Caco-2 (cell line): ENCODE results near the gene TMEM97. TPM values are rescaled to one million over a fixed set of nuclear protein-coding genes. Genes with fewer than 3 reads are reported as not detected.

Source experiments
- BruUV-seq: library from RNA; stranded (reverse); fragments of 400-500 nt; replicated peaks from 2 replicates; lab custom pipeline; 2021; lab: Mats Ljungman, UMichigan
- CTCF ChIA-PET: fragments of 300-600 bp; sonication (Branson Sonifier 250); formaldehyde crosslinking; loops from one replicate; lab custom pipeline; 2022; ENCODE audit warnings: antibody characterized with exemption; lab: Charles Lee
- POLR2A ChIA-PET: fragments of 300-600 bp; sonication (Branson Sonifier 250); formaldehyde crosslinking; loops from one replicate; lab custom pipeline; 2022; ENCODE audit warnings: antibody characterized with exemption; lab: Charles Lee
- DNase-seq, 2 experiments: peaks; one replicate each; pipeline versions ENCODE4 v3.0.0 to v3.0.0-alpha.2; 2020 to 2022
- H3K27me3 ChIP-seq: replicated peaks from 2 replicates; pipeline ENCODE4 v1.6.0; 2011; ENCODE audit warnings: low read length; ENCODE audit not compliant: control insufficient read depth, insufficient read depth
- H3K36me3 ChIP-seq: 2 replicates; pipeline ENCODE4 v1.5.1; 2011; ENCODE audit warnings: low read length; ENCODE audit not compliant: control insufficient read depth, insufficient read depth
- H3K4me1 ChIP-seq: fragments of 250-450 bp; sonication (Bioruptor Pico); 2 replicates; pipeline ENCODE4 v1.5.1; 2020; ENCODE audit warnings: mild to moderate bottlenecking
- H3K4me3 ChIP-seq: 2 replicates; pipeline ENCODE4 v1.5.1; 2011; ENCODE audit warnings: low read depth, mild to moderate bottlenecking, control low read depth, low read length
- H3K9me3 ChIP-seq: fragments of 250-450 bp; sonication (Bioruptor Pico); 2 replicates; pipeline ENCODE4 v1.5.1; 2020; ENCODE audit warnings: mild to moderate bottlenecking, moderate library complexity
- H3K27ac Mint-ChIP-seq: one replicate; pipeline ENCODE4 v1.8.0; 2022; ENCODE audit warnings: mixed read lengths; ENCODE audit not compliant: unreplicated experiment
- H3K27me3 Mint-ChIP-seq: one replicate; pipeline ENCODE4 v1.8.0; 2022; ENCODE audit warnings: mixed read lengths; ENCODE audit not compliant: insufficient read depth, unreplicated experiment
- H3K36me3 Mint-ChIP-seq: one replicate; pipeline ENCODE4 v1.8.0; 2022; ENCODE audit warnings: mild to moderate bottlenecking, mixed read lengths; ENCODE audit not compliant: insufficient read depth, unreplicated experiment
- H3K4me1 Mint-ChIP-seq: one replicate; pipeline ENCODE4 v1.8.0; 2022; ENCODE audit warnings: low read depth, mixed read lengths; ENCODE audit not compliant: unreplicated experiment
- H3K4me3 Mint-ChIP-seq: one replicate; pipeline ENCODE4 v1.8.0; 2022; ENCODE audit warnings: mild to moderate bottlenecking, moderate library complexity, mixed read lengths; ENCODE audit not compliant: unreplicated experiment
- H3K9me3 Mint-ChIP-seq: one replicate; pipeline ENCODE4 v1.8.0; 2022; ENCODE audit warnings: mixed read lengths; ENCODE audit not compliant: unreplicated experiment
- CTCF ChIP-seq, 2 experiments: fragments of 200-600 bp in 1 of 2; IDR thresholded peaks; 1 replicate in 1 of 2; 2 replicates in 1 of 2; pipeline versions ENCODE4 v1.5.1 to v1.8.0; 2011 to 2022; ENCODE audit warnings: antibody characterized with exemption in 1 of 2, control low read depth in 1 of 2, inconsistent platforms in 1 of 2, low read depth in 1 of 2, low read length in 1 of 2, mild to moderate bottlenecking in 1 of 2, moderate library complexity in 1 of 2; ENCODE audit not compliant: insufficient read depth in 1 of 2, severe bottlenecking in 1 of 2, unreplicated experiment in 1 of 2
- intact Hi-C: fragments of 100-400 bp; cut with micrococcal nuclease; formaldehyde crosslinking; loops from one replicate; pipeline ENCODE4 v1.10.0; 2022; ENCODE audit not compliant: unreplicated experiment
- total RNA-seq: library from RNA; stranded (reverse); gene quantifications from 2 replicates; pipeline ENCODE4 v1.2.3, GENCODE V29; 2022

TMEM97 gene
- total RNA-seq, 1 experiment from 2014 or later: 342 TPM

- Mint-ChIP-seq H3K36me3 (peaks cover 90% of the 10 kb centered on the region), H3K4me3 (no peak overlapping the region), H3K9me3 (no peaks in the 10 kb centered on the region), H3K4me1 (peaks cover 15% of the 10 kb centered on the region), H3K27me3 (no peaks in the 10 kb centered on the region), H3K27ac (peak overlapping the region; percentile 21)
- no TSS peak for BruUV-seq
- DNase-seq: no peak
- intact Hi-C loops: no loop called here
- CTCF ChIA-PET: no interaction called here
- TF ChIP-seq CTCF (IDR thresholded peaks at IDR 0.05; ENCODE audit: insufficient read depth in 1 of 2, low read depth in 1 of 2, low read length in 1 of 2, severe bottlenecking in 1 of 2, unreplicated experiment in 1 of 2): no peak
- peaks cover 25% of the 10 kb centered on the region for H3K4me1 ChIP-seq
- H3K27me3 ChIP-seq: no peaks in the 10 kb centered on the region
- peaks cover 19% of the 10 kb centered on the region for H3K36me3 ChIP-seq
- POLR2A ChIA-PET: interaction anchor here (0.6 kb wide), 1 partner anchor 95 kb away, joined by 3 read pairs; no protein-coding TSS in a partner anchor
- no peaks in the 10 kb centered on the region for H3K9me3 ChIP-seq
- no peak overlapping the region for H3K4me3 ChIP-seq
Measured at GRCh38 chr17:28342313-28342712, 23.3 kb downstream of the TMEM97 start.

- Mint-ChIP-seq H3K27ac (no peak overlapping the region), H3K4me1 (peaks cover 8% of the 10 kb centered on the region), H3K9me3 (no peaks in the 10 kb centered on the region), H3K4me3 (no peak overlapping the region), H3K27me3 (no peaks in the 10 kb centered on the region), H3K36me3 (peaks cover 90% of the 10 kb centered on the region)
- Histone ChIP-seq H3K4me3 (no peak overlapping the region), H3K36me3 (peaks cover 24% of the 10 kb centered on the region), H3K27me3 (no peaks in the 10 kb centered on the region), H3K9me3 (no peaks in the 10 kb centered on the region), H3K4me1 (peaks cover 22% of the 10 kb centered on the region)
- intact Hi-C loops: no loop called here
- CTCF ChIA-PET: interaction anchor here (0.5 to 1.2 kb wide), 5 partner anchors 8 to 123 kb away, joined by 3 to 5 read pairs (median 3); partner anchors contain the start of genes IFT20 and TNFAIP1
- TF ChIP-seq CTCF (IDR thresholded peaks at IDR 0.05; ENCODE audit: insufficient read depth in 1 of 2, low read depth in 1 of 2, low read length in 1 of 2, severe bottlenecking in 1 of 2, unreplicated experiment in 1 of 2): no peak
- POLR2A ChIA-PET: interaction anchor here (0.9 to 1.3 kb wide), 2 partner anchors 8 to 14 kb away, joined by 5 to 11 read pairs; partner anchors contain the start of genes IFT20, POLDIP2 and TNFAIP1
- BruUV-seq: no TSS peak
- DNase-seq: peak in 1 of 2 experiments; percentile 52
Measured at GRCh38 chr17:28343491-28343932, 24.5 kb downstream of the TMEM97 start.

- peaks cover 22% of the 10 kb centered on the region for H3K4me1 ChIP-seq
- DNase-seq: peak in 1 of 2 experiments; percentile 56
- H3K9me3 ChIP-seq: no peaks in the 10 kb centered on the region
- H3K4me1 Mint-ChIP-seq: peaks cover 8% of the 10 kb centered on the region
- no peak overlapping the region for H3K4me3 Mint-ChIP-seq
- H3K27ac Mint-ChIP-seq: no peak overlapping the region
- H3K27me3 ChIP-seq: no peaks in the 10 kb centered on the region
- H3K27me3 Mint-ChIP-seq: no peaks in the 10 kb centered on the region
- ChIA-PET POLR2A (interaction anchor here (0.9 to 1.3 kb wide), 2 partner anchors 8 to 13 kb away, joined by 5 to 11 read pairs; partner anchors contain the start of genes IFT20, POLDIP2 and TNFAIP1), CTCF (interaction anchor here (0.5 to 1.2 kb wide), 4 partner anchors 8 to 73 kb away, joined by 3 to 5 read pairs (median 3); partner anchors contain the start of genes IFT20 and TNFAIP1)
- H3K4me3 ChIP-seq: no peak overlapping the region
- no TSS peak for BruUV-seq
- H3K36me3 Mint-ChIP-seq: peaks cover 91% of the 10 kb centered on the region
- no peaks in the 10 kb centered on the region for H3K9me3 Mint-ChIP-seq
- no peak for TF ChIP-seq CTCF (IDR thresholded peaks at IDR 0.05; ENCODE audit: insufficient read depth in 1 of 2, low read depth in 1 of 2, low read length in 1 of 2, severe bottlenecking in 1 of 2, unreplicated experiment in 1 of 2)
- intact Hi-C loops: no loop called here
- H3K36me3 ChIP-seq: peaks cover 28% of the 10 kb centered on the region
Measured at GRCh38 chr17:28344011-28344410, 25.0 kb downstream of the TMEM97 start.
